DMS79 treated with DMSO at 0.1 percent for 48 hours (cell line): ENCODE measurements around the gene RHBDD3.
"Not testable (repeated sequence)": the region's sequence is repeated elsewhere in the genome, so short reads cannot be mapped to it uniquely, and the experiment has no call there.

Experiments
- DNase-seq: peaks from one replicate; lab custom pipeline; 2025; lab: John Stamatoyannopoulos, UW

RHBDD3 gene

DNA sequence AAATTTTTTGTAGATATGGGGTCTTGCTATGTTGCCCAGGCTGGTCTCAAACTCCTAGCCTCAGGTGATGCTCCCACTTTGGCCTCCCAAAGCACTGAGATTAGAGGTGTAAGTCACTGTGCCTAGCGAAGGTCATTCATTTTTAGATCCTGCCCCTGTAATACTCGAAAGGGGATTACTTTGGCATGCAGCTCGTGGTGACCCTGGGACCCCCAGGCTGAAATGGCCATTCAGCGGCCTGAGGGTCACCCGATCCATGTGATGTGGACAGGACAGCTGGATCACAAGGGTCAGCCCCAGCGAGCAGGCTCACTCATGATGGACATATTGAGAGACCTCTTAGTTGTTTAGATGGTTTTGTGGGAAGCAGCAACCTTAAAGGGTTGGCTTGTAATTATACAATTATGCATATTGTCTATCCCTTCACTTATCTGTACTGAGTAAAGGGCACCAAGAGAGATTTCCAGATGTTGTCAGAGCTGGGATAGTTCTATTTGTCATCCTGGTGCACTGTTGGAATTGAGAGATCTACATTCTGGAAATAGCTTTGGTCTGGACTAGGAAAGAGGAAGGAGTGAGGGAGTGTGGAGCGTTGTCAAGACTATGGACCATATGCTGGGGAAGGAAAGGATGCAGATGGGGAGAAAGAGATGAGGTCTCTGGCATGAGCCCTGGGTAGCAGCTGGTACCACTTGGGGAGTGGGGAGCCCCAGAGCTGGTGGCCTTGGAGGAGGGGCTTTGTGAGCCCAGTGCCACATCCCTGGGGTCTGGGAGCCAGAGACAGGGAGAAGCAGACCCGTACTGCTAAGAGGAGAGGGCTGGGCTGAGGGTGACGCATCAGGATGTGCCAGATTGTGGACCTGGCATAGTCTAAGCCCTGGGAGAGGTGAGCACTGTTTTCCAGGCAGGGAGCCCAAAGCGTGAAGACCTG lies 15.5 kb downstream of the RHBDD3 start:
- no peak for DNase-seq

- DNase-seq, result no peak
These were observed 16.5 kb downstream of the RHBDD3 start for GRCh38 chr22:29251265-29251664.

- DNase-seq, result not testable (repeated sequence)
These were observed 19.9 kb downstream of the RHBDD3 start for GRCh38 chr22:29247891-29248290.

DNA sequence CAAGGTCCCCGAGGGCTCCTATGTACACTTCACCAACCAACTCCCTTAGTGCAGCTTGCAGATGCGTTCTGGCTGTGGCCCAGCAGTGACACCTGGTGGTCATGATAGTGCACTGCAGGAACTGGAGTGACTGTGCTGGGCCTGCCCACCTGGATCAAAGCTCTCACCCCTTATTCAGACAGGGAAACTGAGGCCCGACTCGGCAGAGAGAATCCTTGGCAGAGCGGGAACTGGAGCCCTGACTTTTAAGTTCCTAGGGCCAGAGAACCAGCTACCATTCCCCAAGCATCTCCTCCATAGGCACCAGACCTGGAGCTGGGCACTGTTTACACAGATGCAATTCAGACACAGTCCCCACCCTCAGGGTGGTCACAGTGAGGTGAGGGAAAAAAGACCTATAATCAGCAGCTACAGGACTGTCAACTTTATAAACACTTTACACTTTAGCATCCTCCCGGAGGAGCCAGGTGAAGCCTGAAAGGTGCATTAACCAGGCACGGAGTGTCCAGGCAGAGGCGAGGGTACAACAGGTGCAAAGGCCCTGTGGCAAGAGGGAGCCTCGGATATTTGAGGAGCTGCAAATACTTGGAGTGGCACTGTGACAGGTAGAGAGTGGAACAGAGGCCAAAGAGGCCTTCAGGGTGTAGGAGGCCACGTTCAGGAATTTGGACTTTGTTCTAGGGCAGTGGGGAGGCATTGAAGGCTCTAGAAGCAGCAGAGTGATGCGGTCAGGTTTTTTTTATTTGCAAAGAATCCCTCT lies 22.0 kb downstream of the RHBDD3 start:
- DNase-seq, result peak; percentile 8

GRCh38 chr22:29244785-29245625 lies 22.8 kb downstream of the RHBDD3 start:
- DNase-seq, result no peak

GRCh38 chr22:29243874-29244446 lies 23.8 kb downstream of the RHBDD3 start:
- no peak for DNase-seq

- DNase-seq, result peak; percentile 3
These were observed 27.3 kb downstream of the RHBDD3 start for GRCh38 chr22:29240481-29240880.

GRCh38 chr22:29233277-29233877 lies 34.4 kb downstream of the RHBDD3 start:
- DNase-seq, result no peak

DNA sequence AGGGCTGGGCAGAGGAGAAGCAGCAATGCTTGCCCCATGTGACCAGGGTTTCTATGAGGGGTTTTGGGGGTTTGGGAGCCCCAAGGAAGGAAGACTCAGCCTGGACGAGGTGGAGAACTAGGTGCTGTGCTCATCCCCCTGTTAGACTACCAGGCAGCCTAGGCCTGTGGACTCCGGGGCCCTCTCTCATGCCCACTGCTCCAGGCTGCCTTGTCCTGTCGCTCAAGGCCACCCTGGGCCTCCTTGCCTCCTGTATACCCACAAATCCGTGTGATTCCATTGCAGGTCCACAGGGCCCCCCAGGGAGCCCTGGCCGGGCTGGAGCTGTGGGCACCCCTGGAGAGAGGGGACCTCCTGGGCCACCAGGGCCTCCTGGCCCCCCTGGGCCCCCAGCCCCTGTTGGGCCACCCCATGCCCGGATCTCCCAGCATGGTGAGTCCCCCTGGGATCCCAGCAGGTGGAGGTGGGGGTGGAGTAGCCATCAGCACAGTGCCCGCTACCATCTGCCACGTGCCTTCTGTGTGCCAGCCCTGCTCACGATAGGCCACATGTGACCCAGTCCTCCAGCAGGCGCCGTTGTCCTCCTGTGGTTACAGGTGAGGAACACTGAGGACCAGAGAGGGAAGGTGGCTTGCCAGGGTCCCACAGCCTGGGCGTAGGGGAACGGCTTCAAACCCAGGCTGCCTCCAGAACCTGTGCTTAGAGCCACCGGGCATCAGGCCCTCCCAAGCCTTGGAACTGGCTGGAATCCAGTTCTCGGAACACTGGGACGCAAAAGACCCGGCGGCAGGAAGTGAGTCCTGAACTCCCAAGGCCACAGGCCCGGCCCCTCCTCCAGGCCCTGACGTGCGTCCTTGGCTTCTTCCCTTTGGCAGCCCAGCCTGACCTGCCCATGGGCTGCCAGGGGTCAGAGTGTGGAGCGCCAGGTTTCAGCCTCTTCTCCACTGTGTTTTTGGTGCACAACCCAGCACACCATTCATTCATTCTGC lies 35.5 kb downstream of the RHBDD3 start:
- no peak for DNase-seq

GRCh38 chr22:29230972-29231875 lies 36.6 kb downstream of the RHBDD3 start:
- DNase-seq, result no peak

GRCh38 chr22:29226351-29226981 lies 41.3 kb downstream of the RHBDD3 start:
- no peak for DNase-seq

GRCh38 chr22:29225422-29226090 lies 42.2 kb downstream of the RHBDD3 start:
- no peak for DNase-seq

- no peak for DNase-seq
These were observed 42.8 kb downstream of the RHBDD3 start for GRCh38 chr22:29224859-29225410.

DNA sequence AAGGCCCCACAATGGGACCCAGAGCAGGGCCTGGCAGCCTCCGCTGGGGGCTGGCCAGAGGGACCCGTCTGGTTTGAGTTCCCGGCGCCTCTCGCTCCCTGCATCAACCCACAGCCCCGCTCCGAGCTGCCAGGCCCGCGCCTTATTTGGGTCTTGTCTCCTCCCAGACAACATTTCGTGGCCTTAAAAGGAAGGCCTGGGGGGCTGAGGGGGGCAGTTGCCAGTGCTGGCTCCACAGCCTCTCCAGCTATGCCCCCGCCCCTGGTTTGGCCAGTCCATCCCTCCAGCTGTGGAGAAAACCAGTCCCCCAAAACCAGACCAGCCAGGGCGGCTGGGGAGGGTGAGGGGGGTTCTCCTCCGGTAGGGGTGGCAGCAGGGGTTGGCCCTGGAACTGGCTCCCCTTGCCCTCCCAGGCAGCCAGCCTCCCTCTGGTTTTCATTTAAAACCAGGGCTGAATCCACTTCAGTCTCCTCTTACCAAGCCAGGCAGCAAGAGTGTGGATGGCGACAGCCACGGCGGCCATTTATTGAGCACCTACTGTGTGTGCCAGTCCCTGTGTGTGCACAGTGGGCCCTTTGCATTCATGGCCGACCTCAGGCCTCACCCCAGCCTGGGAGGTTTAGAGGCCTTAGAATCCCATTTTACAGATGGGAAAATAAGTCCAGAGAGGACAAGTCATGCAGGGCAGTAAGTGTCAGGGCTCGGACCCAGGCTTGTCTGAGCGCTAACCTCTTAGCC lies 43.5 kb downstream of the RHBDD3 start:
- DNase-seq, result no peak

DNA sequence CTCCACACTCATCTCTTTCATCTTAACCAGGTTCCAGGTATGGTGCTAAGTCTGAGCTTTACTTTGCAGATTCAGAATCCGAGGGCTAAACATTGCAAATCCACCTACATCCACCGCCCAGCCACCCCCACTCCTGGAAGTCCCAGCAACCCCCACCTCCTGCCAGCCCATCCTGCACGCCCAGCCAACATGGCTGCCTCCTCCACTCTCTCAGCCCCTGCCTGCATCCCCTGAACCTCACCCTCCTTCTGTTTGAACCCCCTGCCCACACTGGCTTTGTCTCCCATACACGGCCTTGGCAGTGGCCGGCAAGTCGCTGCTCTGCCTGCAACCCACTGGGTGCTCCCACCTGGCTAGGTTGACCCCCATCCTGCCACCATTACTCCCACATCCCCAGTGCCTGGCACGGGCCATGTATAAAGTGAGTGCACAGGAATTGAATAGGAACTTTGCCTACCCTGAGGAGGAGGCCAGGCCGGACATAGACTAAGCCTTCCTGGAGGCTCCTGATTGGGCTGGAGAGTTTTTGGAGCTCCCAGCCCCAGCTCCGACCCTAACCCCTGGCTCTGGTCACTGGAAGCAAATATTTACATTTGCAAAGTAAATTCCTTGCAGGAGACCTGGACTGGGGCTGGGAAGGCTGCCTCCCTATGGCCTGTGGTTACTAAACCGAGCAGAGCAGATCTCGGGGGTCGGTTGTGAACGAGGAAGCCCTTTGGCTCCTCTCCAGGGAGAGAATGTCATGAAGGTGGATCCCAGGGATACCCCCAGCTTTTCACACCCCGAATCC lies 47.7 kb downstream of the RHBDD3 start:
- no peak for DNase-seq

GRCh38 chr22:29219409-29219782 lies 48.4 kb downstream of the RHBDD3 start:
- DNase-seq, result not testable (repeated sequence)
